Calu3 (cell line): Measurements from ENCODE around the gene CORO1C. TPM values are rescaled to one million over a fixed set of nuclear protein-coding genes. Genes with fewer than 3 reads are reported as not detected.

Experiments used
- BruUV-seq: library from RNA; stranded (reverse); fragments of 400-500 nt; replicated peaks from 2 replicates; lab custom pipeline; 2021; lab: Mats Ljungman, UMichigan
- CTCF ChIA-PET: fragments of 300-600 bp; sonication (Branson Sonifier 250); formaldehyde crosslinking; loops from one replicate; lab custom pipeline; 2022; ENCODE audit warnings: antibody characterized with exemption; lab: Charles Lee
- DNase-seq: peaks from one replicate; pipeline ENCODE4 v3.0.0; 2022
- H3K27ac Mint-ChIP-seq: one replicate; pipeline ENCODE4 v1.8.0; 2022; ENCODE audit warnings: mixed read lengths; ENCODE audit not compliant: unreplicated experiment
- H3K27me3 Mint-ChIP-seq: one replicate; pipeline ENCODE4 v1.8.0; 2022; ENCODE audit warnings: mixed read lengths; ENCODE audit not compliant: unreplicated experiment
- H3K36me3 Mint-ChIP-seq: one replicate; pipeline ENCODE4 v1.8.0; 2022; ENCODE audit warnings: mild to moderate bottlenecking, moderate library complexity, mixed read lengths; ENCODE audit not compliant: insufficient read depth, unreplicated experiment
- H3K4me1 Mint-ChIP-seq: one replicate; pipeline ENCODE4 v1.8.0; 2022; ENCODE audit warnings: mild to moderate bottlenecking, low read depth, mixed read lengths; ENCODE audit not compliant: unreplicated experiment
- H3K4me3 Mint-ChIP-seq: one replicate; pipeline ENCODE4 v1.8.0; 2022; ENCODE audit warnings: mild to moderate bottlenecking, low read depth, moderate library complexity, mixed read lengths; ENCODE audit not compliant: unreplicated experiment
- H3K9me3 Mint-ChIP-seq: one replicate; pipeline ENCODE4 v1.8.0; 2022; ENCODE audit warnings: low read depth, mixed read lengths; ENCODE audit not compliant: unreplicated experiment
- CTCF ChIP-seq: fragments of 200-600 bp; IDR thresholded peaks from one replicate; pipeline ENCODE4 v1.8.0; 2022; ENCODE audit warnings: antibody characterized with exemption; ENCODE audit not compliant: unreplicated experiment
- intact Hi-C: fragments of 100-400 bp; cut with micrococcal nuclease; formaldehyde crosslinking; loops from one replicate; pipeline ENCODE4 v1.10.0; 2022; ENCODE audit not compliant: unreplicated experiment
- total RNA-seq: library from RNA; stranded (reverse); gene quantifications from 2 replicates; pipeline ENCODE4 v1.2.3, GENCODE V29; 2022

Gene CORO1C
- total RNA-seq, 1 experiment from 2014 or later: 252 TPM

- peak; percentile 57 for DNase-seq
- TF ChIP-seq CTCF: no peak
- CTCF ChIA-PET: interaction anchor here (0.7 kb wide), 1 partner anchor 22 kb away, joined by 8 read pairs; no protein-coding TSS in a partner anchor
- Mint-ChIP-seq H3K4me1 (peaks cover 37% of the 10 kb centered on the region), H3K27ac (peak overlapping the region; percentile 48), H3K27me3 (no peaks in the 10 kb centered on the region), H3K4me3 (peak overlapping the region; percentile 14), H3K9me3 (no peaks in the 10 kb centered on the region), H3K36me3 (peaks cover 64% of the 10 kb centered on the region)
- intact Hi-C loops: no loop called here
- BruUV-seq: no TSS peak
Observed at GRCh38 chr12:108643941-108644810, 87.1 kb downstream of the CORO1C start.

GRCh38 chr12:108642899-108643654, 88.2 kb downstream of the CORO1C start:
- DNase-seq: no peak

GRCh38 chr12:108642269-108642870, 88.9 kb downstream of the CORO1C start:
- peak overlapping the region; percentile 21 for H3K27ac Mint-ChIP-seq
- DNase-seq: no peak

More at GRCh38 chr12:108642899-108643654, 88.2 kb downstream of the CORO1C start:
- Mint-ChIP-seq H3K36me3 (peaks cover 70% of the 10 kb centered on the region), H3K9me3 (no peaks in the 10 kb centered on the region), H3K27ac (peak overlapping the region; percentile 48), H3K4me1 (peaks cover 37% of the 10 kb centered on the region), H3K4me3 (no peak overlapping the region), H3K27me3 (no peaks in the 10 kb centered on the region)
- intact Hi-C loops: no loop called here
- CTCF ChIA-PET: no interaction called here
- TF ChIP-seq CTCF: no peak
- BruUV-seq: no TSS peak

More at GRCh38 chr12:108642269-108642870, 88.9 kb downstream of the CORO1C start:
- no peak overlapping the region for H3K4me3 Mint-ChIP-seq
- intact Hi-C loops: no loop called here
- peaks cover 64% of the 10 kb centered on the region for H3K36me3 Mint-ChIP-seq
- H3K9me3 Mint-ChIP-seq: no peaks in the 10 kb centered on the region
- peaks cover 37% of the 10 kb centered on the region for H3K4me1 Mint-ChIP-seq
- CTCF ChIA-PET: no interaction called here
- H3K27me3 Mint-ChIP-seq: no peaks in the 10 kb centered on the region
- no peak for TF ChIP-seq CTCF
- no TSS peak for BruUV-seq
